ENCODE measurements around the gene TPM1. TPM values are rescaled to one million over a fixed set of nuclear protein-coding genes. Genes with fewer than 3 reads are reported as not detected.
A peak's percentile ranks its signal among the peaks of the same experiment; 100 is the strongest.

Gene TPM1
- total and polyA plus RNA-seq, 3 donors from 2014 or later: 126 to 135 (median 126) TPM

GRCh38 chr15:63052961-63053698 lies 10.6 kb downstream of the TPM1 start:
- DNase-seq: peak; percentile 65
- Histone ChIP-seq H3K27ac (peak overlapping the region; percentile 40 to 91), H3K27me3 (no peaks in the 10 kb centered on the region), H3K4me1 (peaks cover 45% of the 10 kb centered on the region), H3K4me3 (no peak overlapping the region), H3K36me3 (ENCODE audit: low read depth, missing control alignments) (no peaks in the 10 kb centered on the region), H3K9me3 (no peaks in the 10 kb centered on the region)
- 32 to 50% methylated on average over 7 of the region's 7 CpGs for WGBS, 2 donors
- no peak for TF ChIP-seq CTCF (IDR thresholded peaks at IDR 0.05)
- TF ChIP-seq POLR2A (IDR thresholded peaks at IDR 0.05): no peak
- intact Hi-C loops (cut with DNase I; ENCODE audit: low total_unique reads): no loop called here

GRCh38 chr15:63054281-63054683 lies 11.7 kb downstream of the TPM1 start:
- Histone ChIP-seq H3K4me1 (peaks cover 43% of the 10 kb centered on the region), H3K27me3 (no peaks in the 10 kb centered on the region), H3K4me3 (no peak overlapping the region), H3K27ac (peak overlapping the region; percentile 22 to 91), H3K9me3 (no peaks in the 10 kb centered on the region), H3K36me3 (ENCODE audit: low read depth, missing control alignments) (no peaks in the 10 kb centered on the region)
- WGBS, 2 donors: 68 to 74% methylated on average over 4 of the region's 4 CpGs
- no peak for DNase-seq
- intact Hi-C loops (cut with DNase I; ENCODE audit: low total_unique reads): no loop called here
- TF ChIP-seq CTCF (IDR thresholded peaks at IDR 0.05) (no peak), POLR2A (IDR thresholded peaks at IDR 0.05) (no peak)

- Histone ChIP-seq H3K4me1 (peaks cover 36% of the 10 kb centered on the region), H3K9me3 (no peaks in the 10 kb centered on the region), H3K27ac (peak overlapping the region in 1 of 2 donors; percentile 91), H3K36me3 (ENCODE audit: low read depth, missing control alignments) (no peaks in the 10 kb centered on the region), H3K4me3 (no peak overlapping the region), H3K27me3 (no peaks in the 10 kb centered on the region)
- DNase-seq: no peak
- intact Hi-C loops (cut with DNase I; ENCODE audit: low total_unique reads): no loop called here
- no peak for TF ChIP-seq POLR2A (IDR thresholded peaks at IDR 0.05)
- no peak for TF ChIP-seq CTCF (IDR thresholded peaks at IDR 0.05)
- 39 to 48% methylated on average over 1 of the region's 1 CpG for WGBS, 2 donors
These were observed 12.4 kb downstream of the TPM1 start for GRCh38 chr15:63054985-63055384.

GRCh38 chr15:63056829-63057228 lies 14.3 kb downstream of the TPM1 start:
- H3K36me3 ChIP-seq (ENCODE audit: low read depth, missing control alignments): no peaks in the 10 kb centered on the region

More at GRCh38 chr15:63056829-63057228, 14.3 kb downstream of the TPM1 start:
- H3K4me3 ChIP-seq: no peak overlapping the region
- intact Hi-C loops (cut with DNase I; ENCODE audit: low total_unique reads): no loop called here
- DNase-seq: peak; percentile 74
- no peaks in the 10 kb centered on the region for H3K27me3 ChIP-seq
- no peaks in the 10 kb centered on the region for H3K9me3 ChIP-seq
- H3K27ac ChIP-seq: no peak overlapping the region
- WGBS, 2 donors: 53 to 63% methylated on average over 6 of the region's 6 CpGs
- TF ChIP-seq POLR2A (IDR thresholded peaks at IDR 0.05) (no peak), CTCF (IDR thresholded peaks at IDR 0.05) (no peak)
- H3K4me1 ChIP-seq: peaks cover 26% of the 10 kb centered on the region
